NCI-H1417 treated with DMSO at 0.1 percent for 48 hours (cell line): Measurements from ENCODE around the gene EIF2D.
A peak's percentile ranks its signal among the peaks of the same experiment; 100 is the strongest.

Source experiments
- DNase-seq: peaks from one replicate; lab custom pipeline; 2025; lab: John Stamatoyannopoulos, UW

Gene EIF2D

DNA sequence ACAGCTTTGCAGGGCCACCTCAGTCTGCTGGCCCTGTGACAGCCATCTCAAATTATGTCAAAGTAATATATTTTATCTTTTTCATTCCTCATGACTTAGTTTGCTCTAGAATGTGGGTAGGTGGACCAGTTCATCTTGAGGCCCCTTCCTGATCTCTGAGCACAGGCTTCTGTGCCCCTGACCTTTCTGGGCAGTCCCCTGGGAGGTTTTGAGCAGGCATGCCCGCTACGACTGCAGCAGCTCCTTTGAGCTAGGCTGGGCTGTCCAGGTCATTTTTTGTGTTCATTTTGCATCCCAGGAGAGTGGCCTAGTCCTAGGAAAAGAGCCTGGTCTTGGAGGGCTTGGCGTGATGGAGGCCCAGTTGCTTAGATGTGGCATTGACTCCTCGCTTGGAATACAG, 42.7 kb downstream of the EIF2D start:
- DNase-seq = no peak

DNA sequence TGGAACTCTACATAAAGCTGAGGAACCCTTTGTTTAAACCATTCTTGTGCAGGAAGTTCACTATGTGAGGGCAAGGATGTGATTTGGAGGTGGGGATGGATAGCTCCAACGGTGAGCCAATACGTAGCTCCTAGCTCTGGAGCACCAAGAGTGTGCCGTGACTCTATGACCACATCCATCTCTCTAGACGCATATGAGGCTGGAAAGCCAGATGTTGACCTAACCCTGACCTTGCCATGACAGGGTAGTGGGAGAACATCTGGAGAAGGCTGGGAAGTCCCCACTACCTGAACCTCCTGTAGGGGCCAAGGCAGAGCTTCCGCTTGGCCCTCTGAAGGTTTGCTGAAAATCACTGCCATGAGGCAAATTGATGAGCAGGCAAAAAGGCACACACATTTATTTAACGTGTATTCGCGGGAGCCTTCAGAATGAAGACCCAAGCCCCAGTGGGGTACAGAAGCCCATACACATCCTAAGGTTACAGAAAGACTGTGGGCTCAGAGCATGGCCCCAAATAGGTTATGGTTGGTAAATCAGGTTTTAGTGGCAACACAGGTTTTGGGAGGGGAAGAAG, 43.4 kb downstream of the EIF2D start:
- no peak for DNase-seq

DNA sequence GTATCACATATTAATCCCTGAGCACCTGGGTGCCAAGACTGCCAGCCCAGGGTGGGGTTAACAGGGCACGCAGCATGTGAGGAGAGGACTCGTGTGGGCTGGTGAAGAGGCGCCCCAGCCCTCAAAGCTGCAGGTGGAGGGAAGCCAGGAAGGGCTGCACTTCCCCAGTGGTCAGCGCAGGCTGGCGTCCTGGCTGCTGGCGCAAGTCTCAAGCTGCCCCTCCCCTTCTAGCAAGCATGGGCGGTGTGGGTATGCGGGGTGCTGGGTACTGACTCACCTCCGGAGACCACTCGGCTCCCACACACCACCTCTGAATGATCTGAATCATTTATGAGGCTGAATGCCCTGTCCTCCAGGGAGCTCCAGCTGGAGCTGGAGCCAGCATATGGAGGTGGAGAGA, 44.0 kb downstream of the EIF2D start:
- no peak for DNase-seq

DNA sequence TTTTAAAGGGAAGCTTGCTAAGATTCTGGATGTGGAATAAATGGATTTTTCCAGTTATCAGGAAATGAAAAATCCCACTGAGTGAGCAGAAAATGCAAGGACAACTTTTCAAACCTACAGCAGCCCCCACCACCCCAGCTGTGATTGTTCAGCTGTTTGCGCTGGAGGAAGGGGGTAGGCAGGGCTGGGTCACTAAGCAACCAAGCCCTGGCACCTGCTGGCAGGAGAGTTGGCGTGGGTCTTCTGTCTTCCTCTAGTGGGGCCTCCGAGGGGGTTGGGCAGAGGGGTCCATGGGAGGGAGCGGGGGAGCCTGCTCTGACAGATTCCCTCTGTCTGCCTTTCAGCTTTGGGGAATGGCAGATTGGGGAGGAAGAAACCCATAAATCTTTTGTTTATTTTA, 45.3 kb downstream of the EIF2D start:
- DNase-seq = peak; percentile 59

DNA sequence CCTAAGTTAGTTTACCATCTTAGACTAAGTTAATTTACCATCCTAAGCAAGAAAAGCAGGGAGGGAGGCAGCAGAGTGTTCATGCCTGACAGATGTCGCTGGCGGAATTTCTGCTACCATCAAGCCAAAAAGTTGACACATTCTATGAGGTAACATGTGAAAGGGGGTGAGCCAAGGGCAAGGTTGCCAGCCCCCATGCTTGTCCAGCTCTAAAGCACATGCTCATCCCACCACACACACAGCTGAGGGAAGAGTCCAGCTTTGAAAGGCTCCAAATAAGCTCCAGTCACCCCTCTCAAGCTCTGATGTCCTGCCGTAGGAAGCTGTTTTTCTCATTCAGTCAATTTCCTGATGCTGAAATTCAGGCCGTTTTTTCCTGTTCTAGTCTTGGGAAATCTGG, 46.3 kb downstream of the EIF2D start:
- DNase-seq = no peak

DNA sequence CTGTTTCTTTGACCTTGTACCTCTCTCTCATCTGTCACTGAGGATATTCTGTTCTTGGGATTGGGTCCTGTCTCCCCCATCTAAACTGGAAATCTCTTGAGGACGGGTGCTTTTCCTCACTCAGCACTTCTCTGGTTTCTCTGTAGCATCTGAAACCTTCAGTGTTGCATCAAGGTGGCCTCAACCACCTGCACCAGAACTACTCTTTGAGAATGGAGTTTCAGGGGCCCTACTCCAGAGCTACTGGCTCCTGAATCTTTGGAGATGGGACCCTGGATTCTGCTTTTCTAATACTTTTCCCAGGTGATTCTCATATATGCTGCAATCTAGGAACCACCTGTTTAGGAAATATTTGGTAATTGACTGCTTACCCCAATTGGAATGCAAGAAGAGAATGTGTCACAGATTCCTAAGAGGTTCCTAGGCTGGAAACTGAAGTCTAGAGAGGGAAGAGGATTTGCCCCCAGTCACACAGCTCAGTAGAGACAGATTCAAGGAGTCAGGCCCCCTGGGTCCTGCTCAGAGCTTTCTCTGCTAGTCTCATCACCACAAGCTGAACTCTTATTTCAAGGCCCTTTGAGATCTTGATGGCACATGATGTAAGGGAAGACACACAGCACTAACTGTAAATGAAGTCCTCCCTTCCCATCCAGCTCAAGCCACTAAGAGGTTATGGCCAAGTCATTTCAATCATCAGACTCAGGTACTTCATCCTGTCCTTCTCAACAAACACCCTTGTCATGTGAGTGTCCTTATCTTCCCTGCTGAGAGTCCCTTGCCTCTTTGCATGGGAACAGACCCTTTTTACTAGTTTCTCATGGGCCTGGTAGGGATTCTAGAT, 48.7 kb downstream of the EIF2D start:
- DNase-seq = no peak

DNA sequence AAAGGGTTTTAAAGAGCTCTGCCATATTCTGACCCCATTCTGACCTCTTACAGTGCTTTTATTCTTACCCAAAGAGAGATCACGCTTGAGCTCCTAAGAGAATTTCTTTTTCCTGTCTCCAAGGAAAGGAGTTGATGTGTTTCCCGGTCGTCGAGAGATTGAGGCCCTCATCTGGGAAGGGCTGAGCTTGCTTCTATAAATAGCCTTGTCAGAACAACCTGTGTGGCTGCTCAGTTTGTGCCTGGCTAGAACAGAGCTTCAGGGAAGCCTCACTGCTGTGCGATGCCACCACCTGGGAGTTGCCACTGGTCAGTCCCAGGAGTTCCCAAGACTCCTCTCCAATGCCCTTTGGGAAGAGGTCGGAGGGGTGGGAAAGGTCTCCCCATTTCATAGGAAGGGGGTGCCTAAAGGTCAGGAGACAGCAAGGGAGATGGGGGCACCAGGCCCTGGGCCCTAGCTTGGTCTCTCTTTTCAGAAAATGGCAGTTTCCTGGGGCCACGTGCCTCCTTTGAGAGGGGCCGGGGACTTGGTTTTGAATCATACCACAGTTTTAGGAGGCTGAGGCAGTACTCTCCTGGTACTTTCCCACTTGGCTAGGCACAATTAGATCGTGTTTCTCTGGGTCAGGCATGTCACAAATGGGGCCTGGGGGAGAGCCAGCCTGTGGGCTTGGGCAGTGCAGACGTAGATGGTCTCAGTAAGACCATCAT, 52.1 kb downstream of the EIF2D start:
- DNase-seq = no peak

DNA sequence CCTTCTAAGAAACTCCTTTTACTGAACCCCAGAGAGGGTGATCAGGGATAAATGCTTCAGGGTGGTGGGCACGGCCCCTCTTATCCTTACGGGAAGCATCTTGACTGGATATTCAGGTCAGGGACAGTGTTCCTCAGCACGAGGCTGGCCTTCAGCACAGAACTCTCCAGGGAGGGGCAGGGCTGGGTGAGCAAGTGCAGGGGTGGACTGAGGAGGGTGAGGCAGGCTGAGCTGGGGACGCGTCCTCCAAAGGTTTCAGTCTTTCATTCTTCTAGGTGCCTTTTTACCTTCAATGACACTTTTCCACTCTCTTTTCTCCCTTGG, 52.6 kb downstream of the EIF2D start:
- DNase-seq = no peak

DNA sequence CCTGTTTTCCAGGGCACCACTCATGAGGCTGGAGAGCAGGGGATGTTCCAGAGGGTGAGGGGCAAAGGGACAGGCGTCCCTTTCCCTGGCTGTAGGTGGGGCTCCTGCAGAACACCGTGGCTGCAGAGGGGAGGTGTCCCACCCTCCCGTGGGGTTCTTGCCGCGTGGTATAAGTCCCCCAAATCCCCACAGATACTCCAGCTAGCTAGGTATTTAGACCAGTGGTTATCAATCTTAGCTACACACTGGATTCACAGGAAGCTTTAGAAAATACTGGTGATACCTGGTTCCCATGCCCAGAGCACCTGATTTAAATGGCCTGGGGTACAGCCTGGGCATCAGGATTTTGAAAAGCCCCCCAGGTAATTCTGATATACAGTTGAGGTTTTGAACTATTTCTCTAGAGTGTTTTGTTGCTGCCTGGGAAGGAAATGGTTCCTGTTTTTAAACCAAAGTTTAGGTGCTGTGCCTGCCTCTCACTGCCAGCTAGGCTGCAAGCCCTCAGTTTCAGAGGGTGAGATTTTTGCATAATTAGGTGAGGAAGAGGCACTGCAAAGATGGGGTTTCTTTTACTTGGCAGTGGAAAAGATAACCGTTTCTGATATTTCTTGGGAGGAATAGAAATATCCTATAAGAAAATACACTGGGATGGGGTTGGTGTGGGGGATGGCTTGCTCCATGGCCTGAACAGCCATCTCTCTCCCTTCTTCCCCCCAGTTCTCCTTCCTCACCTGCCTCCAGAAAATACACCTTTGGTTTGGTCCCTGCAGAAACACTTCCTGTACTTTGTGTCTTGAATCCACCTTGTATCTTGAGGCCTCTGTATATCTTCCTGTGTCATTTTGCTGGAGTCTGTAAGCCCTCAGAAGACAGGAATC, 53.2 kb downstream of the EIF2D start:
- no peak for DNase-seq

DNA sequence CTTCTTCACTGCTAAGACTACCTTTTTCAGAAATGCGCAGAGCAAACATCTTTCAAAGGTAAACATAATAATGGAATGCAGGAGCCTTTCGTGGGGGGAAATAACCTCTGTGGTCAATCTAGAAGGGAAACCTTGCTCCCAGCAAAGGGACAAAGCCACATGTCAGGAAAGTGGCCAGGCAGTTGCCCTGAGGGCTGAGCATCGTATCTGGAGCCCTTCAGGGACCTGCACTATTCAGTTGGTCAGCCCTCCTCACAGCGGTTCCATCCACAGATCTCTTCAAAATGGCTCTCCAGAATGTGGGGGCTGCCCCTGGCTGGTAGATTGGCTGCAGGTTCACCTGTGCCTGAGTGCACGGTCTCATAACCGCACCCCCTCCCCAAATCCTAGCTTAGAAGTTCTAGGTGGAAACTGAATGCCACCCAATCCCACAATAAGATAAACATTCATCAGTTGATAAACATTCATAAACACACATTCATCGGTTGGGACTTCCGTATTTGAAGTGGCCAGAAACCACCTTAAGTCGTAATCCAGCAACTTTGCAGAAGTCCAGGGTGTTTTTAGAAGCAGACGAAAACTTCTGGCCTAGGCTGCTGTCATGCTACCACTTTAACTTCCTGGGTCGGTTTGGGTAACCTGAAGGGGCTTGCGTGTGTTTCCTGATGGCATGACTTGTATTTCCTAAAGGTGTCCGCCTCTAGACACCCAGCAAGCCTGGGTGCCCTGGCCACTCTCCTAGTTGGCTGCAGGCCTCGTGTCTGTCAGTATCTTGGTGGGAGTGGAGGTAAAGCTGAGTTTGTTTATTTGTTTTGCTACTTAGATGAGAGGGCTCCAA, 54.4 kb downstream of the EIF2D start:
- no peak for DNase-seq

DNA sequence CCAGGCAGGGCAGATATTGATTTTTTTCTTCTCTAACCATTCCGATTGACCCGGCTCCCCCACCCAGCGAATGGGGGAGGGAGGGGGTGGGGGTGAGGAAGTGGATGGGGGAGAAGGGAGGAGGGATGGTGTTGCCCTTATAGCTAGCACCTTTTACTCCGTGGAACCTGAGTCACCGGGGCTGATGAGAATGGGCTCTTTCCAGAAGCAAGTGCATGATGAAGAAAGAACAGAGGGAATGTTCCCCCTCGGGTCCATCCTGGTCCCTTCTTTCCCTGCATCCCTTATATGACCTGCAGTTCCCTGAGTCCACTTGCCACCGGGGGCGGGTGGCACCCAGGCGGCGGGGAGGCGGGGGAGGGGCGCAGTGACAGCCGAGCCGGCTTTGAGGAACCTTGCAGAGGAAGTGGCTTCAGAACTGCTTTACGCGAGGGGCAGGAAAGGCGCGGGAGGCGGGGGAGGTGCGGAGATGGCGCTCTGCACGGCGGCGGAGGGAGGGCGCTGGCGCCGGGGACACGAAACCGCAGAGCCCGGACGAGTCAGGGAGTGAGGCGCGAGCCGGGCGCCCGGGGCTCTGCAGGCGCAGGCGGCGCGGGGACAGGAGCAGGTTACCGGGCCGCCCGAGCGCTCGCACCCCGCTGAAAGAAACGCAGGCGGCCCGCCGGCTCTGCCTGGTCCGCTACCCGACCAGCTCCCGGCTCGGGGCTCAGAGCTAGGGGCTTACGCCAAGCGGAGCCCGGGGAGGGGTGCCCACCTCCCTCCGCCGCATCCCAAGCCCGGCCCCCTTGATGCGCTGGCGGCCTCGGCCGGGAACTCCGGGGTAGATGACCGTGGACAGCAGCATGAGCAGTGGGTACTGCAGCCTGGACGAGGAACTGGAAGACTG, 55.3 kb downstream of the EIF2D start:
- DNase-seq = no peak

DNA sequence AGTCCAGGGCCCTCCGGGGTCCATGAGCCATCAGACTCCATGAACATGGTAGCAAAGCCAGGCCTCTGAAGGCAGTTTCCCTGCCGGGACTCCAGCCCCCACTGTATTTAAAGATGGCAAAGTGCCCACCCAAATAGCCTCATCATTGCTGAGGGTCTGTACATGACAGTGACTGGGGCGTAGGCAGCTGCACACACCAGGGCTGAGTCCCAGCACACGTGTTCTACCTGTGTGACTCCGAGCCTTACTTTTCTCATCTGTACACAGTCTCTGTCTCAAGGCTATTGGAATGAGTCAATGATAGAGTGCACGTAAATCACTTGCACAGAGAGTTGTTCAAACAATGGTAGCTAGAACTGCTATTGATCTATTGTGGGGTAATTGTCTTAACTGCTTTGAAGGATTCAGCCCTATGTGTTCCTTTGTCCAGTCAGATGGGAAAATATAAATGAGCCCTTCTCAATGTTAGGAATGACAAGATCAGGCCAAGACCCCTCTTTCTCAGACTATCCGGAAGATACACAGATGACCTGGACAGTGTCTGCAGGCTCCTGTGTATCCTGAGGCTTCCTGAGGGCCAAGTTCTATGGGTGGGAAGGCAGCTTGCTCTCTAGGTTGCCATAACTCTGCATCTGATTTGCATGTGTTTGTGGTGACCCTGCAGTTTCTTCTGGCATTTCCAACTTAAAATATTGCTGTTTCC, 56.1 kb downstream of the EIF2D start:
- DNase-seq = no peak

DNA sequence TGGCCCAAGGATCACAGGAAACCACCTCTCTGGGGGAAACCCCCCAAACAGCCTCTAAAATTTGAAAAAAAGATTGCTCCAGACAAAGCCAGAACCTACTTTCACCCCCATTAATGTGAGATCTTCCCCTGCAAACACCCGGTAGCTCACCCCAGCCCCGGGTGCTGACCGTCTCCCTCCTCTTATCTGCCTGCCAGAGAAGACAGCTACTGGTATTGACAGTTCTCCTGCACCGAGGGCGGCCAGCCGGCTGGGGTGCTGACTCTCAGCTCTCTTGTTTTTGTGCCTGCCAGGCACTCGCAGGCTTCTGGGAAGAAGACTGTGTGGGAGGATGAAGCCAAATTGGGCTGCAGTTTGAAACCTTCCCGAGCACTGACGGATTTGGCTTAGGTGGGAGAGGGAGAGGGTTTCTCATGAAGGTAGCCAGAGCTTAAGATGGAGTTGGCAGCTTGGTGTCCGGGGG, 56.8 kb downstream of the EIF2D start:
- no peak for DNase-seq

DNA sequence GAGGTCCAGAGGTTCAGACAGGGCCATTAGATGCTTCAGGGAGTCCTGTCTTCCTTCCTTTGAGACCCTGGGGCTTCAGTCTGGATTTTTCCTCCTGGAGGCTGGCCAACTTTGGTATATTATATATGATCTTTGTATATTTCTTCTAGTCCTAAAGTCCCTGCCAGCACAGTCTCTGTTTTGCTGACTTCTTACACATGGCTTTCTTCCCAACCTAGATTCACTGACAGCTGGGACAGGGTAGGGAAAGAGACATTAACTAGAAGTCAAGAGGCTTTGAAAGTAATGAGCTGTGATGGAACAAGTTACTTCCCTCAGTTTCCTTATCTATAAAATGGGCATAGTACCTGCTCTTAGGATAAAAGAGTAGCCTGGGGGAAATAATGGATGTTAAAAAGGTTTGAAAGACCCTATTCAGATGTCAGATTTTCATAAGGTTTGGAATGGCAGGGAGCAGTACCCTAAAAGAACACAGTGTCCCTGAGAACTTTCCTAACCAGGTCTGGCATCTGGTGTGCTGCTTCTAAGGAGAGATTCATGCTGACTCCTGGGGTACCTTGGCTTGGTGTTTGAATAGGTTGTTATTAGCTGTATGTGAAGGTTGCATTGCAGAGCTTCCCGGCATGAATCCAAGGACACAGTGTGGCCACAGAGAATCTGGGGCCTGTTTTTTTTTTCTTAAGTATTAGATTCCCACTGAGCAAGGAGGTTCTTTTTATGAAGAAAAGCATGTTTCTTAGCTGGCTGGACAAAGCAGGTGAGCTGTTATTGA, 57.4 kb downstream of the EIF2D start:
- DNase-seq = no peak

DNA sequence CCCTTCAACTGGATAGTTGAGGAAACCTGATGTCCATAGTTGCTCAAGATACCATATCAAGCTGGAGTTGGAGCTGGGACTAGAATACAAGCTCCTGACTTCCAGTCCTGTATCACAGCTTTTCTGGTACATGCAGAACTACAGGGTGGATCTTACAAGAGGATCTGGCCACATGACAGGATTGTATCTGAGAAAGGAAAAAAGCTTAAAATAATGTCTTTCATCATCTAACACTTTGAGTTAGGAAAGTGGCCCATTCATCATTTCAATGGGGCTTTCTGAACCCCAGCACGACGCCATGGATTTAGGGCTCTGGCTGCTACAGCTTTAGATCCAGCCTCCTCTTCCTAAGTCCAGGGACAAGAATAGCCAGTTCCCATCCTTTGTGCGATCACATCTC, 58.1 kb downstream of the EIF2D start:
- no peak for DNase-seq

DNA sequence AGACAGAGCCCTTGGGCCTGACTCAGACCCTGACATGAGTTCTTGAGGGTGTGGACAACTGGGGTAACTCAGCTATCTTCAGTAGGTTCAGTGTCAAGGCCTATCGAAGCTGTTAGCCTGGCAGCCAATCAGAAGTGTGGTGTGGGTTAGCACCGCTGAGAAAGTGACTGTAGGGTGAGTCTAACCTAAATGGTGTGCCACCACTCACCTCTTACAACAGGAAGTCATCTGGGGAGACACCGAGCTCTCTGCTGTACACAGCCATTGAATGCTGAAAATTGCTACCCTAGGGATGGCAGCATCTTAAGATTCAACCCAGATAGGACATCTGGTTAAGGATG, 60.3 kb downstream of the EIF2D start:
- DNase-seq = no peak

DNA sequence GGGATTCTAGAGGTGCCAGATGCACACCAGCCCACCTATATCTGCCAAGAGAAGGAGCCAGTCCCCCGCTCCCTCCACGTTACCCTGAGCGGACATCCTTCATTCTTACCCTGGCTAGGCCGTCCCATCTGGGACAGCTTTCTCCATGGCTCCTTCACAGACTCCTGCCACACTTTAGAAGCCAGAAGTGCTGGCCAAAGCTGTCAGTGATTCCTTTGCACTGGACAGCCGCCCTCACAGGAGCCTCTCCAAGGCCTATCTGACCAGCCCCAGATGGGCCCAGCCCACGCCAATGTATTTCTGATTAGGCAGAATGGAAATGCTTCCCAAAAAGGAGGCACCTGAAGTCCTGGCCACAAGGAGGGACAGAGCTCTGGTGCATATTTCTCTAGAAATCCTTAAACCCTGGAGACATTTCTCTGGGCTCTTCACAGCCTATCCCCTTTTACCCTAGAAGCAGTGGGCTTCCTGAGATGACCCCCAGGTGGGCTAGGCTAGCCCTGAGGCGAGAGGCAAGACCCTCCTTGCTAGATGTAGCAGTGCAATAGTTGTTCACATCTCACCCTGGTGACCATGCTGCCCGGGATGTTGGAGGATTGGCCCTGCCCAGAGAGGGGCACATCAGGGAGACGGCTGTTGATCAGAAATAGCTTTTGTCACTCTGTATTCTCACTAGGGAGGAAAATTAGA, 60.8 kb downstream of the EIF2D start:
- DNase-seq = no peak

DNA sequence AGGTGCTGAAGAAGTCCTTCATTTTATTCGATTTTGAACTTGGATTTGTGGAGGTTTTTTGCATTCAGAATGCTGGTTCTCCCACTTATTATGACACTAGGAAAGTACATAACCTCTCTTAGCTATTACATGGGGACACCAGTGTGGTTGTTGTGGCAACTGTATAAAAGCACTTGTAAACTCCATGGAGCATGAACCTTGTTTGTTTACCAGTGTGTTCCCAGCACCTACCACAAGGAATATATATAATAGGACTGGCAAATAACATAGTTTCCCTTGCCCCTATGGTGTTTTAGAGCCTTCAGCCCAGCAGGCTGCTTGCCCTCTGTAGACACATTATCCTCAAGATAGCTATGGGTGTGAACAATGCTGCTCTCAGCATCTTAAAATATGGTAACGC, 61.8 kb downstream of the EIF2D start:
- DNase-seq = peak; percentile 56

DNA sequence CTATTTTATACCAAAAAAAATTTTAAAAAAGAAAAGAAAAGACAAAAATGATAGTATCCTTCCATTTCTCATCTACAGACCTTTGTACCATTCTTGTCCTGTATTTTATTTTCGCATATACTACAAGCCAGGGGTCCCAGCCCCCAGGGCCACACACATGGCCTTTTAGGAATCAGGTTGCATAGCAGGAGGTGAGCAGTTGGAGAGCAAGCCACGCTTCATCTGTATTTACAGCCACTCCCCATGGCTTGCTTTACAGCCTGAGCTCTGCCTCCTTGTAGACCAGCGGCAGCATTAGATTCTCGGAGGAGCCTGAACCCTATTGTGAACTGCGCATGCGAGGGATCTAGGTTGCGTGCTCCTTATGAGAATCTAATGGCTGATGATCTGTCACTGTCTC, 65.2 kb downstream of the EIF2D start:
- DNase-seq = no peak
